CD4-positive, alpha-beta T cell treated with Interleukin-6 at 100 ng/mL for 8 hours (primary cell): Measurements from ENCODE around the gene OR13A1.
"Not testable (repeated sequence)": the region's sequence is repeated elsewhere in the genome, so short reads cannot be mapped to it uniquely, and the experiment has no call there.

Experiments used
- DNase-seq: peaks from one replicate; pipeline ENCODE4 v3.0.0-alpha.2; 2020; ENCODE audit warnings: mixed read lengths, low spot score

The OR13A1 gene, protein sequence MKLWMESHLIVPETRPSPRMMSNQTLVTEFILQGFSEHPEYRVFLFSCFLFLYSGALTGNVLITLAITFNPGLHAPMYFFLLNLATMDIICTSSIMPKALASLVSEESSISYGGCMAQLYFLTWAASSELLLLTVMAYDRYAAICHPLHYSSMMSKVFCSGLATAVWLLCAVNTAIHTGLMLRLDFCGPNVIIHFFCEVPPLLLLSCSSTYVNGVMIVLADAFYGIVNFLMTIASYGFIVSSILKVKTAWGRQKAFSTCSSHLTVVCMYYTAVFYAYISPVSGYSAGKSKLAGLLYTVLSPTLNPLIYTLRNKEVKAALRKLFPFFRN

DNA sequence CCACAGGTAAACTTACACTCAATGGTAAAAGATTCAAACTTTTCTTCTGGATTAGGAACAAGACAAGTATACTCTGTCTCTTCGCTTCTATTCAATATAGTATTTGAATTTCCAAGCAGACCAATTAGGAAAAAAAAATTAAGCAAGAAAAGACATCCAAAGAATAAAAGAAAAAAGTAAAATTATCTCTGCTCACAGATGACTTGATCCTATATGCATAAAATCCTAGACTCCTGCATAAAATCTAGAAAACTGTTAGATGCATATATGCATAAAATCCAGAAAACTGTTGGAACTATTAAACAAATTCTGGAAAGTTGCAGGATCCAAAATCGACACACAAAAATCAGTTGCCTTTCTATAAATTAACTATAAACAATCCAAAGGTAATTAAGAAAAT, at the start of gene OR13A1:
Gene OR13A1 (minus strand): TSS at position 101 of the 400 bp plus-strand sequence. CDS start 11,186 bp downstream, outside the sequence.
- DNase-seq = no peak

DNA sequence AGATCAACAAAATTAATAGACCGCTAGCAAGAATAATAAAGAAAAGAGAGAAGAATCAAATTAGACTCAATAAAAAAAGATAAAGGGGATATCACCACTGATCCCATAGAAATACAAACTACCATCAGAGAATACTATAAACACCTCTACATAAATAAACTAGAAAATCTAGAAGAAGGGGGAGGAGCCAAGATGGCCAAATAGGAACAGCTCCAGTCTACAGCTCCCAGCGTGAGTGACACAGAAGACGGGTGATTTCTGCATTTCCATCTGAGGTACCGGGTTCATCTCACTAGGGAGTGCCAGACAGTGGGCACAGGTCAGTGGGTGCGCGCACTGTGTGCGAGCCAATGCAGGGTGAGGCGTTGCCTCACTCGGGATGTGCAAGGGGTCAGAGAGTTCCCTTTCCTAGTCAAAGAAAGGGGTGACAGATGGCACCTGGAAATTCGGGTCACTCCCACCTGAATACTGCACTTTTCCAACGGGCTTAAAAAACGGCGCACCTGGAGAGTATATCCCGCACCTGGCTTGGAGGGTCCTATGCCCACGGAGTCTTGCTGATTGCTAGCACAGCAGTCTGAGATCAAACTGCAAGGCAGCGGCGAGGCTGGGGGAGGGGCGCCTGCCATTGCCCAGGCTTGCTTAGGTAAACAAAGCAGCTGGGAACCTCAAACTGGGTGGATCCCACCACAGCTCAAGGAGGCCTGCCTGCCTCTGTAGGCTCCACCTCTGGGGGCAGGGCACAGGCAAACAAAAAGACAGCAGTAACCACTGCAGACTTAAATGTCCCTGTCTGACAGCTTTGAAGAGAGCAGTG, 46.8 kb upstream of the OR13A1 start:
- DNase-seq = not testable (repeated sequence)

DNA sequence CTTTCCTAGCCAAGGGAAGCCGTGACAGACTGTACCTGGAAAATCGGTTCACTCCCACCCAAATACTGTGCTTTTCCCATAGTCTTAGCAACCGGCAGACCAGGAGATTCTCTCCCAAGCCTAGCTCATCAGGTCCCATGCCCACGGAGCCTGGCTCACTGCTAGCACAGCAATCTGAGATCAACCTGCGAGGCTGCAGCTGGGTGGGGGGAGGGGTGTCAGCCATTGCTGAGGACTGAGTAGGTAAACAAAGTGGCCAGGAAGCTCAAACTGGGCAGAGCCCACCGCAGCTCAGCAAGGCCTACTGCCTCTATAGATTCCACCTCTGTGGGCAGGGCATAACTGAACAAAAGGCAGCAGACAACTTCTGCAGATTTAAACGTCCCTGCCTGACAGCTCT, 43.6 kb upstream of the OR13A1 start:
- not testable (repeated sequence) for DNase-seq

DNA sequence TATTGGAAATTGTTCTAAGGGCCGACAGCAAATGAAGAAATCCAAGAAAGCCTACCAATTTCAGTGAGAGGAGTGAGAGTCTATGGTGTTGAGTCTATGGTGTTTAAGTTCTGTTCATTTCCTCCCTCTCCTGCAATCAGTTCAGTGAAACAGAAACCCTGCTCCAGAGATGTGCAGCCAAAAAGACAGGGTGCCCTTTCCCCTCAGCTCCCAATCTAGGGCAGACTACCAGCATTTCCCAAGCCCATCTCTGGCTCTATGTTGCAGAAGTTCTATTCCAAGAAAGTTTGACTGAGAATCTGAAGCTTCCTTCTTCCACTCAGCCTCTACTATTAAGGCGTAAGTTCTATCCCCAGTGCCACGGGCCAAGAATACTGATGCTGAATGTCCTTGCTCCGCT, 40.1 kb upstream of the OR13A1 start:
- DNase-seq = no peak

DNA sequence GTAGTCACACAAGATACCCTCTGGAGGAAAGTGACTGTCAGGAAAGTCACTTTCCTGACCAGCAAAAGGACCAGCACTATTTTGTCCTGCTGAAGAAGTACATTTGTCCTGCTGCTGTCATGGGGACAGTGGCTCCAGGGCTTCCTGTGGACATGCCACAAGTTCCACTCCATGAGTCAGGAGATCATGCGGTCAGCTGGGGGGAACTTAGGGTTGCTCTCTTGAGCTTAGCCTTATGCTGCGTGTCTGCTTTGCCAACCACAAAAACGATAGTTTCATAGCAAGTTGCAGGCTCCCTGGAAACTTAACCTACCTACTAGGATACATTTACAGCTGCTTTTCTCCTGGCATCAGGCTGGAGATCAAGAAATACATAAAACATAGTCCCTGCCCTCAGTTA, 38.9 kb upstream of the OR13A1 start:
- DNase-seq = no peak

DNA sequence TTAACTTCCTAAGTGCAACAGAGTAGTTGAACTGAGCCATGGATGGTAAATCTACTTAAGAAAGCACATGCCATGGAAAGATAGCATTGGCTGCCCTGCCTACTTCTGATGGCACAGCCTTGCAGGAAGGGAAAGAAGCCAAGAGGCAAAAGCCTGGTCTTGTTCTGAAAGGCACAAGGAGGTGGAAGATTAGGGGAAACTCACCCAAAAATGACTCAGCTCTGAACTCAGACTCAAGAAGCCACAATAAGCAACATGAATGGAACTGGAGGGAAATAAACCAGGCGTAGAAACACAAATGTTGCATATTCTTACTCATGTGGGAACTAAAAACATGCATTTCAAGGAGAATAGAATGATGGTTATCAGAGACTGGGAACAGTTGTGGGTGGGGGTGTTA, 37.8 kb upstream of the OR13A1 start:
- DNase-seq = no peak

DNA sequence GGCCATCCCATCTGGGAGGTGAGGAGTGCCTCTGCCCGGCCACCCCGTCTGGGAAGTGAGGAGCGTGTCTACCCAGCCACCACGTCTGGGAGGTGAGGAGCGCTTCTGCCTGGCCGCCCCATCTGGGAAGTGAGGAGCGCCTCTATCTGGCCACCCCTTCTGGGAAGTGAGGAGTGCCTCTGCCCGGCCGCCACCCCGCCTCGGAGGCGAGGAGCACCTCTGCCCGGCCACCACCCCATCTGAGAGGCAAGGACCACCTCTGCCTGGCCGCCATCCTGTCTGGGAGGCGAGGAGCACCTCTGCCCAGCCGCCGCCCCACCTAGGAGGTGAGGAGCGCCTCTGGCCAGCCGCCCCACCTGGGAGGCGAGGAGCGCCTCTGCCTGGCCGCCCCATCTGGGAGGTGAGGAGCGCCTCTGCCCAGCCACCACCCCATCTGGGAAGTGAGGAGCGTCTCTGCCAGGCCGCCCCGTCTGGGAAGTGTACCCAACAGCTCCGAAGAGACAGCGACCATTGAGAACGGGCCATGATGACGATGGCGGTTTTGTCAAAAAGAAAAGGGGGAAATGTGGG, 32.9 kb upstream of the OR13A1 start:
- DNase-seq = not testable (repeated sequence)

DNA sequence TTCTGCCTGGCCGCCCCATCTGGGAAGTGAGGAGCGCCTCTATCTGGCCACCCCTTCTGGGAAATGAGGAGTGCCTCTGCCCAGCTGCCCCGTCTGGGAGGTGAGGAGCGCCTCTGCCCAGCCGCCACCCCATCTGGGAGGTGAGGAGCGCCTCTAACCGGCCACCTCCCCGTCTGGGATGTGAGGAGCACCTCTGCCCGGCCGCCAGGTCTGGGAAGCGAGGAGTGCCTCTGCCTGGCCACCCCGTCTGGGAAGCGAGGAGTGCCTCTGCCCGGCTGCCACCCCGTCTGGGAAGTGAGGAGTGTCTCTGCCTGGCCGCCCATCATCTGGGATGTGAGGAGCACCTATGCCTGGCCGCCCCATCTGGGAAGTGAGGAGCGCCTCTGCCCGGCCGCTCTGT, 32.1 kb upstream of the OR13A1 start:
- not testable (repeated sequence) for DNase-seq

DNA sequence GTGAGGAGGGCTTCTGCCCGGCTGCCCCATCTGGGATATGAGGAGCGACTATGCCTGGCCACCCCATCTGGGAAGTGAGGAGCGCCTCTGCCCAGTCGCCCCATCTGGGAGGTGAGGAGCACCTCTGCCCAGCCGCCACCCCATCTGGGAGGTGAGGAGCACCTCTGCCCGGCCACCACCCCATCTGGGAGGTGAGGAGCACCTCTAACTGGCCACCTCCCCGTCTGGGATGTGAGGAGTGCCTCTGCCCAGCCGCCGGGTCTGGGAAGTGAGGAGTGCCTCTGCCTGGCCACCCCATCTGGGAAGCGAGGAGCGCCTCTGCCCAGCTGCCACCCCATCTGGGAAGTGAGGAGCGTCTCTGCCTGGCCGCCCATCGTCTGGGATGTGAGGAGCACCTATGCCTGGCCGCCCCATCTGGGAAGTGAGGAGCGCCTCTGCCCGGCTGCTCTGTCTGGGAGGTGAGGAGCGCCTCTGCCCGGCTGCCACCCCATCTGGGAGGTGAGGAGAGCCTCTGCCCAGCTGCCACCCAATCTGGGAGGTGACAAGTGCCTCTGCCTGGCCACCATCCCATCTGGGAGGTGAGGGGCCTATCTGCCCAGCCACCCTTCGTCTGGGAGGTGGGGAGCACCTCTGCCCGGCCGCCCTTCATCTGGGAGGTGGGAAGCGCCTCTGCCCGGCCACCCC, 31.4 kb upstream of the OR13A1 start:
- DNase-seq = not testable (repeated sequence)

DNA sequence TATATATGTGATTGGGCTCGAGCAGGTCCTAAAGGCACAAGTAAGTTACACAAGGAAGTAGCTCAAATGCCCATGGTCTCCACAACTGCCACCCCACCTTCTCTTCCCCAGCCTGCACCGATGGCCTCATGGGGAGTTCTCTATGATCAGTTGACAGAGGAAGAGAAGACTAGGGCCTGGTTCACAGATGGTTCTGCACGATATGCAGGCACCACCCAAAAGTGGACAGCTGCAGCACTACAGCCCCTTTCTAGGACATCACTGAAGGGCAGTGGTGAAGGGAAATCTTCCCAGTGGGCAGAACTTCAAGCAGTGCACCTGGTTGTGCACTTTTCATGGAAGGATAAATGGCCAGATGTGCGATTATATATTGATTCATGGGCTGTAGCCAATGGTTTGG, 25.0 kb upstream of the OR13A1 start:
- DNase-seq = not testable (repeated sequence)

DNA sequence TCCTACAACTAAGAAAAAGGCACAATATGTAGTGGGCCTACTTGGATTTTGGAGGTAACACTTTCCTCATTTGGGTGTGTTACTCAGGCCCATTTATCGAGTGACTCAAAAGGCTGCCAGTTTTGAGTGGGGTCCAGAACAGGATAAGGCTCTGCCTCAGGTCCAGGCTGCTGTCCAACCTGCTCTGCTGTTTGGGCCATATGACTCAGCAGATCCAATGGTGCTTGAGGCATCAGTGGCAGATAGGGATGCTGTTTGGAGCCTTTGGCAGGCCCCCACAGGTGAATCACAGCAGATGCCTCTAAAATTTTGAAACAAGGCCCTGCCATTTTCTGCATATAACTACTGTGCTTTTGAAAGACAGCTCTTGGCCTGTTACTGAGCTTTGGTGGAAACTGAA, 24.5 kb upstream of the OR13A1 start:
- DNase-seq = no peak

DNA sequence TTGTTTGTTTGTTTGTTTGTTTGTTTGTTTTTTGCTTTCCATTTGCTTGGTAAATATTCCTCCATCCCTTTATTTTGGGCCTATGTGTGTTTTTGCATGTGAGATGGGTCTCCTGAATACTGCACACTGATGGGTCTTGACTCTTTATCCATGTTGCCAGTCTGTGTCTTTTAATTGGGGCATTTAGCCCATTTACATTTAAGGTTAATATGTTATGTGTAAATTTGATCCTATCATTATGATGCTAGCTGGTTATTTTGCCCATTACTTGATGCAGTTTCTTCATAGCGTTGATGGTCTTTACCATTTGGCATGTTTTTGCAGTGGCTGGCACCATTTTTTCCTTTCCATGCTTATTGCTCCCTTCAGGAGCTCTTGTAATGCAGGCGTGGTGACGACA, 16.4 kb upstream of the OR13A1 start:
- DNase-seq = not testable (repeated sequence)

DNA sequence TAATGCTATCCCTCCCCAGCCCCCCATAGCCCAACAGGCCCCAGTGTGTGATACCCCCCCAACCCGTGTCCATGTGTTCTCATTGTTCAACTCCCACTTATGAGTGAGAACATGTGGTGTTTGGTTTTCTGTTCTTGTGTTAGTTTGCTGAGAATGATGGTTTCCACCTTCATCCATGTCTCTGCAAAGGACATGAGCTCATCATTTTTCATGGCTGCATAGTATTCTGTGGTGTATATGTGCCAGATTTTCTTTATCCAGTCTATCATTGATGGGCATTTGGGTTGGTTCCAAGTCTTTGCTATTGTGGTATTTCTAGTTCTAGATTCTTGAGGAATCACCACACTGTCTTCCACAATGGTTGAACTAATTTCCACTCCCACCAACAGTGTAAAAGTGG, 11.5 kb upstream of the OR13A1 start:
- not testable (repeated sequence) for DNase-seq

DNA sequence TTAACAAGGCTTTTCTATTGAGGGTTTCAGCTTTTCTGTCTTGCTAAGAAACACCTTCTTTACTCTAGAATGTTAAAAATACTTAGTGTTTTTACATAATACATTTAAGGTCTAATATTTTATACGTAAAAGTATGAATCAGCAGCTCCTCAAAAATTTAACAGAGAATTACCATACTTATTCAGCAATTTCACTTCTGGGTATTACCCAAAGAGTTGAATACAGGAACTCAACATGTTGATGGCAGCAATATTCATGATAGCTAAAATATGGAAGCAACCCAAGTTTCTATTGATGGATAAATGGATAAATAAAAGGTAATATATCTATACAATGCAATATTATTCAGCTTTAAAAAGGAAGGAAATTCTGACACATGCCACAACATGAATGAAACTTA, 9.7 kb upstream of the OR13A1 start:
- DNase-seq = no peak

DNA sequence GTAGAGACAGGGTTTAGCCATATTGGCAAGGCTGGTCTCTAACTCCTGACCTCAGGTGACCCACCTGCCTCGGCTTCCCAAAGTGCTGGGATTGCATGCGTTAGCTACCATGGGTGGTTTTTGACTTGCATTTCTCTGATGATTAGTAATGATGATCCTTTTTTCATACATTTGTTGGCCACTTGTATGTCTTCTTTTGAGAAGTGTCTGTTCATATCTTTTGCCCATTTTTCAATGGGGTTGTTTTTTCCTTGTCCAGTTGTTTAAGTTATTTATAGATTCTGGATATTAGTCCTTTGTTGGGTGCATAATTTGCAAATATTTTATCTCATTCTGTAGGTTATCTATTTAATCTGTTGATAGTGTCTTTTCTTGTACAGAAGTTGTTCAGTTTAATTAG, 4.3 kb upstream of the OR13A1 start:
- no peak for DNase-seq

DNA sequence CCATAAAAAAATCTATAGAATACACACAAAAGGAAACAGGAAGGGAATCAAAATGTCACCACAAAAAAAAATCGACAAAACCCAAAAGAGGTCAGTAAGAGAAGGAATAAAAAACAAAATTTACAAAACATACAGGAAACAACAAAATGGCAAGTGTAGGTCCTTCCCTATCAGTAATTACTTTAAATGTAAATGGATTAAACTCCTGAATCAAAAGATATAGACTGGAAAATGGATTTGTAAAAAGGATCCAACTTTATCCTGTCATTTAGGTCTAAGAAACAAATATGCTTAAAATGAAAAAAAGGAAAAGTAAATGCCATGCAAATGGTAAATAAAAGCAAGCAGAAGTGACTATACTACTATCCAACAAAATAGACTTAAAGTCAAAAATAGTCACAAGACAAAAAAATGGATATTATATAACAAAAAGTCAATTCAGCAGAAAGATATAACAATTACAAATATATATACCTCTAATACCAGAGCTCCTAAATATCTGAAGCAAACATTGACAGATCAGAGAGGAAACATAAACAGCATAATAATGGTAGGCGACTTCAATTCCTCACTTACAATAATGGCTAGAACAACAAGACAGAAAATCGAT, 2.0 kb downstream of the OR13A1 start:
- no peak for DNase-seq

DNA sequence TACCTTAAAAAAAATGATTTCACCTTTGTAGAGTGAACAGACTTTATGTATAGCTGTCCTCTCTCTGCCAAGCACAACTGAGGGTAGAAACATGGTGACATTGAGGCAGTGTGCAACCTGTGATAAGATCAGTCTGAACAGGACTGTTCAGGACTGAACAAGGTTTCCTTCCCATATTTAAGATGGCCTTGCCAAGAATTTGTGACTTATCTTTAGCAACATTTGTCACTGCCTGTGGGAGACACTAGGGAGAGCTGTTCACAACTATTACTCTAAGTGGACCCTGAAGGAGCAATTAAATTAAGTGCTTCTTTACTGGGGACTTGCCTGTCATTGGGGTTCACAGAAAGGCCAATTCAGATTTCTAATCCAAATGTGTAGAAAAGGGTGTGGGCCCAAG, 6.7 kb downstream of the OR13A1 start:
- no peak for DNase-seq

DNA sequence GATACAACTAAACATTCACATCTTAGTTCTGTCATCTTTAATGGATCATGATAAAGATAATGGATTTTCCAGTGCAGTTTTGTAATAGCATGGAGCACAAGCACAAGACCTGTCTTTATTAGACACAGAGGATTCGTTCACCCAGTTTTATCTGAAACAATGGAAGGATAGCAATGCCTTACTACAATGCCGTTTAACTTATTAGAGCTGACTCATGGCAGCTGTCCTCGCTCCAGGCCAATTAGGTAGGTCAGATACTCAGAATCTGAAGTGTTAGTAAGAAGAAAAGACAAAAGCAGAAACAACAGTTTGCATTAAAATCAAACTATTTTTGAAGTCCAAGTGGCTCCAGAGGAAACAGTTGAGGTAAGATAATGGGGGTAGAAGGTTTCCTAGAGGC, 12.8 kb downstream of the OR13A1 start:
- DNase-seq = no peak

DNA sequence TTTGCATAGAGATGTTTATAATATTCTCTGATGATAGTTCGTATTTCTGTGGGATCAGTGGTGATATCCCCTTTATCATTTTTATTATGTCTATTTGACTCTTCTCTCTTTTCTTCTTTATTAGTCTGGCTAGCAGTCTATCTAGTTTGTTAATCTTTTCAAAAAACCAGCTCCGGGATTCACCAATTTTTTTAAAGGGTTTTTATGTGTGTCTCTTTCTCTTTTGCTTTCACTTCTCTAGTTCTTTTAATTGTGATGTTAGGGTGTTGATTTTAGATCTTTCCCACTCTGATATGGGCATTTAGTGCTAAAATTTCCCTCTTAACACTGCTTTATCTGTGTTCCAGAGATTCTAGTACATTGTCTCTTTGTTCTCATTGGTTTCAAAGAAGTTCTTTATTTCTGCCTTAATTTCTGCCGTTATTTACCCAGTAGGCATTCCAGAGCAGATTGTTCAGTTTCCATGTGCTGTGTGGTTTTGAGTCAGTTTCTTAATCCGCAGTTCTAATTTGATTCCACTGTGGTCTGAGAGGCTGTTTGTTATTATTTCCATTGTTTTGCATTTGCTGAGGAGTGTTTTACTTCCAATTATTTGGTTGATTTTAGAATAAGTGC, 17.0 kb downstream of the OR13A1 start:
- not testable (repeated sequence) for DNase-seq

DNA sequence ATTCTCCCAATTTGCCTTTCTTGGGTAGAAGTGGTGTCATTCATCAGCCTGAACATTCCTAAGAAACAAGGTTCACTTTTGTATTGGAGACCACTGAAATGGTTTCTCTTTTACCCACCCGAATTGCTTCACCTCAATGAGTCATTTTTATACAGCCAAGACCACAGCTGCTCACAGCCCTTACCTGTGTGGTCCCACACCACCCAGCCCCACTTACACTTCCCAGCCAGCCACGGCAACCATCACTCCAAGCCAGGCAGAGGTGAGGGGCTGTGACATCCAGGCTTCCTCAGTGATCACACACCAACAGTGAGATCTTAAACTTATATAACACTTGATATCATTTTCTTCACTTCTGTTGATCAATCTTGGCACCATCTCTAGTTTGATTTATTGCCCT, 20.7 kb downstream of the OR13A1 start:
- no peak for DNase-seq

DNA sequence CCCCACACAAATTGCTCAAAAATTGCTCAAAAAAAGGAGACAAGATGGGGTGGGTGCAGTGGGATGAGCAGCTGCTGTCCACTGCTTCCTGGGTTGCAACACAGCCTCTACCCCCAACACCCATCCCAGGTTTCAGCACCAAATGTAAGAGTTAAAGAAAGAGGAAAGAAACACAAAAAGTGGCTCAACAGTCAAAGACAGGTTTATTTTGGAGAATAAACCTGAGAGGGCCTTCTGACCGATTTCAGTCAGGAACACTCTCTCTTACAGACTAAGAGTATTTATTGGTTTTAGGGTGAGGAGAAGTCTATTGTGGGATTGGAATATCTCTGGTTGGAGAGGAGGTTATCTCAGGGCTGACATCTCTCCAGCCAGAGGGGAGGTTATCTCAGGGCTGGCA, 28.4 kb downstream of the OR13A1 start:
- DNase-seq = no peak

DNA sequence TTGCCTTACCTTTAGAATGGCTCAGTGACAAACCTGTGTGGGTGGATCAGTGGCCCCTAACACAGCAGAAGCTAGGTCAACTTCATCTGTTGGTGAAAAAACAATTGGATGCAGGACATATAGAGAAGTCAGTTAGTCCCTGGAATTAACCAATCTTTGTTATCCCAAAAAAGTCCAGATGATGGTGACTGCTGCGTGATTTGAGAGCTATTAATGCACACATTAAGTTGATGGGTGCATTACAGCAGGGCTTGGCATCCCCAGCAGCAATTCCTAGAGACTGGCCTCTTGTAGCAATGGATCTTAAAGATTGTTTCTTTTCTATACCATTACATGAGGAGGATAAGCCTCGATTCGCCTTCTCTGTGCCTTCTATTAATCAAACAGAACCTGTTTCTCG, 33.3 kb downstream of the OR13A1 start:
- DNase-seq = no peak
